HEK293T (cell line): ENCODE measurements around the gene LRBA.

Experiments used
- BHLHE40 ChIP-seq: fragments of 450-650 bp; IDR thresholded peaks from 2 replicates; pipeline ENCODE4 v1.6.1; 2016; ENCODE audit warnings: mild to moderate bottlenecking, moderate library complexity, borderline replicate concordance
- FOXA1 ChIP-seq: fragments of 450-650 bp; IDR thresholded peaks from 2 replicates; pipeline ENCODE4 v1.6.1; 2016; ENCODE audit warnings: mild to moderate bottlenecking
- HDGF ChIP-seq: fragments of 450-650 bp; IDR thresholded peaks from 2 replicates; pipeline ENCODE4 v1.6.1; 2017; ENCODE audit warnings: antibody characterized with exemption, borderline replicate concordance
- NFRKB ChIP-seq: fragments of 450-650 bp; IDR thresholded peaks from 2 replicates; pipeline ENCODE4 v1.6.1; 2016; ENCODE audit warnings: mild to moderate bottlenecking, moderate library complexity
- SP1 ChIP-seq: fragments of 450-650 bp; IDR thresholded peaks from 2 replicates; pipeline ENCODE4 v1.6.1; 2017
- SUZ12 ChIP-seq: fragments of 450-650 bp; IDR thresholded peaks from 2 replicates; pipeline ENCODE4 v1.6.1; 2016; ENCODE audit warnings: mild to moderate bottlenecking

DNA sequence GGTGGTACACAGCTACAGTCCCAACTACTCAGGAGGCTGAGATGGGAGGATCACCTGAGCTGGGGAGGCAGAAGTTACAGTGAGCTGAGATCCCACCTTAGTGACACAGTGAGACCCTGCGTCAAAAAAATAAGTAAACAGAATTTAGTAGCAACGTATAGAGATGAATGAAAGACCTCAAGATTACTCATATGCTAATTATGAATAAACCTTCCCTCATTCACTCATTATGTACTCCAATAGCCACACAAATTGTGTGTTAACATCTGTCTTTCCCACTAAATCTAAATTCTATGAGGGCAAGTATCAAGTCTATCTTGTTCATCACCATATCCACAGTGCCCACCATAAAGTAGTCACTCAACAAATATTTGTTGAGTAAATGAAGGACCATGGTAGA lies 111.5 kb downstream of the LRBA start:
- TF ChIP-seq HDGF, result no peak
- TF ChIP-seq SUZ12, result no peak
- TF ChIP-seq NFRKB, result no peak
- no peak for TF ChIP-seq BHLHE40
- no peak for TF ChIP-seq FOXA1
- no peak for TF ChIP-seq SP1
